ENCODE measurements around the gene SHTN1.

The SHTN1 gene

GRCh38 chr10:116912162-116912561 lies 92.8 kb downstream of the SHTN1 start:
- DNase-seq: no peak

GRCh38 chr10:116910910-116911309 lies 94.1 kb downstream of the SHTN1 start:
- DNase-seq: no peak

- DNase-seq: no peak
Measured at GRCh38 chr10:116909307-116909706, 95.7 kb downstream of the SHTN1 start.

GRCh38 chr10:116907245-116907987 lies 97.6 kb downstream of the SHTN1 start:
- no peak for DNase-seq

GRCh38 chr10:116905845-116906210 lies 99.2 kb downstream of the SHTN1 start:
- no peak for DNase-seq

GRCh38 chr10:116899626-116900025 lies 105.4 kb downstream of the SHTN1 start:
- DNase-seq: no peak

- no peak for DNase-seq
Measured at GRCh38 chr10:116893686-116894037, 111.3 kb downstream of the SHTN1 start.

- DNase-seq: no peak
Measured at GRCh38 chr10:116892907-116893685, 111.9 kb downstream of the SHTN1 start.

- DNase-seq: peak; percentile 35
Measured at GRCh38 chr10:116891208-116891607, 113.8 kb downstream of the SHTN1 start.

GRCh38 chr10:116889066-116889465 lies 115.9 kb downstream of the SHTN1 start:
- DNase-seq: no peak

GRCh38 chr10:116888380-116889055 lies 116.5 kb downstream of the SHTN1 start:
- DNase-seq: no peak

GRCh38 chr10:116886772-116887171 lies 118.2 kb downstream of the SHTN1 start:
- no peak for DNase-seq

GRCh38 chr10:116882639-116883038 lies 122.3 kb downstream of the SHTN1 start:
- DNase-seq: no peak

GRCh38 chr10:116880716-116881482 lies 124.1 kb downstream of the SHTN1 start:
- no peak for DNase-seq

- no peak for DNase-seq
Measured at GRCh38 chr10:116879817-116880216, 125.2 kb downstream of the SHTN1 start.

GRCh38 chr10:116878123-116878522 lies 126.9 kb downstream of the SHTN1 start:
- DNase-seq: no peak

- DNase-seq: no peak
Measured at GRCh38 chr10:116877391-116877790, 127.6 kb downstream of the SHTN1 start.

- no peak for DNase-seq
Measured at GRCh38 chr10:116875897-116876296, 129.1 kb downstream of the SHTN1 start.

GRCh38 chr10:116873134-116873533 lies 131.9 kb downstream of the SHTN1 start:
- no peak for DNase-seq

GRCh38 chr10:116870949-116871348 lies 134.0 kb downstream of the SHTN1 start:
- DNase-seq: no peak

GRCh38 chr10:116868722-116869121 lies 136.3 kb downstream of the SHTN1 start:
- no peak for DNase-seq

GRCh38 chr10:116868198-116868676 lies 136.8 kb downstream of the SHTN1 start:
- DNase-seq: no peak

- DNase-seq: no peak
Measured at GRCh38 chr10:116866987-116867595, 137.9 kb downstream of the SHTN1 start.

All from NCI-H2107 (cell line).